ENCODE measurements around the gene CALML5.

Gene CALML5

DNA sequence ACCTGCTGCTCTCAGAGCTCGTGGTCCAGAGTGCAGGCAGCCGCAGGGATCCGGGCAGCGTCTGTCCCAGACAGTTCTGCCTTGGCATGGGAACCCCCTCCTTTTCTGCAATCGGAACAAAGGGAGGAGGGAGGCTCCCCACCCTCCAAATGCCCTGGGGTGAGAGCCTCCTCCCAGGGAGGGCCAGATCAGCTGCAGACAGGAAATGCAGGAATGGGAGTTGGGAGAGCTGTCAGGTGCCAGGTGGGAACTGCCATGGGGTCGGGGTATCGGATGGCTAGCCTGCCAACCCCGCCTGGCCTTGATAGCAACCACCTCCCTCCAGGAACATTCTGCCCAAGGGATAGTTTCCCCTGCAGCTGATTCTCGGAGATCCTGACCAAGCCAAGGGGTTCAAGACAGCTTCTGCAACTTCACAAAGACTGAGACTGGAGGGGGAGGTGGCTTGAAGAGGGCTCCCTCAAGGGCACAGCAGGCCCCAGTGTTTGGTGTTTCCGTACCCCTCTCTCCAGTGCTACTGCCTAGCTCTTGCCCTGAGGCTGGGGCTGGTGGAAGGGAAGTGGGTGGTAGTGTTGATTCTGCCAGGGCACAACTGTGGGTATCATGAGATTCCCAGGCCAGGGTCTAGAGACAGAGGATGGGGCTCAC is at the start of gene CALML5:
CALML5 (minus strand) TSS at position 78 of the 648 bp plus-strand sequence. CDS start 132 bp downstream, outside the sequence.
- no peak for DNase-seq

DNA sequence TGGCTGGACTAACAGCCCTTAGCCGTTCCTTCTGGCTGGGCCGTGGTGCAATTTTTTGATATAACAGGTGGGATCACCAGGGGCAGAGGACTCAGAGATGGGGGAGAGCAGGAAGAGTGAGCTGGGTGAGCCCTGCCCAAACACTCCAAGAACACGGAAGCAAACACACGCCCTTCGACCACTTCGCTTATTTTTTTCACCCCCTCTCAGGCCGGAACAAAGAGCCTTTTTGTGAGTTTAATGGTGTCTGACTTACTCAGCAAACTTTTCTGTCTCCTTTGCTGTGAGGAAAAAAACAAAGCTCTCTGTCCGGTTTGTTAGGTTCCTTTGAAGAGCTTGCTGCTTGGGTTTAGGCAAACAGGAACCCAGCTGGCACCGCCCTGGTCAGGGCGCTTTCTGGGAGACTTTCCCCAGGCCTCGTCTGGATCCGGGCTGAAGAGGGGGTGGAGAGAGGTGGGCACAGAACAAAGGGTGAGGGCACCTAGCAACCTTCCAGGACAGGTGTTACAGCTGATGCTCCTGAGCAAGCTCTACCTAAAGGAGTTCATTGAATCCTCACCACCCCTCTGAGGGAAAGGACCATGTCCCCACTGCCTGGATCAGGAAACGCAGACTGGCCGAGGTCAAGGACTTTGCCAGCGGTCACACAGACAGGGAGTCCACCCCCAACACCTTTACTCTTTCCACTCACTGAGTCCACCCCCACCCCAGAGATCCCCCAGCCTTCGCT is 48.7 kb upstream of the CALML5 start:
- DNase-seq = no peak

DNA sequence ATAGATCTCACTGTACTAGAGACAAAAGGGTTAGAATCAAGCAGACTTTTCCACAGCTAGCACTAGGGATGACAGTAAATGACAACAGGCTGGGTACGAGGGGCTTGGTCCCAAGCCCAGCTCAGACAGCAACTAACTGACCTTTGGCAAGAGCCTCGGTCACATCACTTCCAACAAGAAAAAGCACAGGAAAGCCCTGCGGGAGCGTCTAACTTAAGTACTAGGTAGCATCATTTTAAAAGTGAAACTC is 48.2 kb upstream of the CALML5 start:
- DNase-seq = no peak

- DNase-seq = no peak
Measured at GRCh38 chr10:5546891-5547680, 47.7 kb upstream of the CALML5 start.

GRCh38 chr10:5545778-5546710 is 46.7 kb upstream of the CALML5 start:
- no peak for DNase-seq

DNA sequence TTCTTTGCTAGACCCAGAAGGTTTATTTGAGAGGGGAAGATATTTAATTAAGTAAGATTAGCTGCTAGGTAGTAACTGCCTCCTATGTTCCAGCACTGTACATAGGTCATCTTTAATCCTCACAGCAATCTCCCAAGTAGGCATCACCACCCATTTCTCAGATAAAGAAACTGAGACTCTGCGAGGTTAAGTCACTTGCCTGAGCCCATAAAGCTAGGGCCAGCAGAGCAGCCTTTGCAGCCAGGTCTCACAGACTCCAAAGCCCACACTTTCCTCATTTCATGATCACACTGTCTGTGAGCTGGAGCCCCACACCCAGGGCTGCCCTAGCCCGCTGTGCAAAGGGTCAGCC is 46.0 kb upstream of the CALML5 start:
- no peak for DNase-seq

- no peak for DNase-seq
Measured at GRCh38 chr10:5545011-5545410, 45.6 kb upstream of the CALML5 start.

DNA sequence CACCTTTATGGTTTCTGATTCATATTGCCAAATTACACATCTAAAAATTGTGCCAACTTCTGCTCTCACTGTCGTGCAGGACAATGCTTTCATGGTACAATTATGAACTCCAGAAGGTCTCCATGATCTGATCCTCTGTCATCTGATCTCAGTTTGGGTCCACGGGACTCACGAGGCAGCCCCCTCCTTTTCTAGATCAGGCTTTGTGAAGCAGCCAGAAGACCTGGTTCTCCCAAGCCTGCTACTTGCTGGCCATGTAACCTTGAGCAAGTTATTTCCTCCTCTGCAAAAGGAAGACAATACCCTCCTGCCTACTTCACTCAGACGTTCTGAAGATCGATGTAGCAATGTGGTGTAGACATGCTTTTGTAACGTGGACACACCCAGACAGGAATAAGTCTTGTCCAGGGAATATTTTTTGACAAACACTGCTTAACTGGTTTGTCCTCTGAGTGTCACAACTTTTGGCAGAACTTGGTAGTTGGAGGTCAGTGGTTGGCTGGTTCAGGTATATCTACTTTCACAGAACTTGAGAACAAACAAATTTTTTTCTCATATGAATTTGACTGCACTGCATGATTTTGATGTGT is 44.9 kb upstream of the CALML5 start:
- DNase-seq = no peak

GRCh38 chr10:5543623-5544022 is 44.3 kb upstream of the CALML5 start:
- no peak for DNase-seq

DNA sequence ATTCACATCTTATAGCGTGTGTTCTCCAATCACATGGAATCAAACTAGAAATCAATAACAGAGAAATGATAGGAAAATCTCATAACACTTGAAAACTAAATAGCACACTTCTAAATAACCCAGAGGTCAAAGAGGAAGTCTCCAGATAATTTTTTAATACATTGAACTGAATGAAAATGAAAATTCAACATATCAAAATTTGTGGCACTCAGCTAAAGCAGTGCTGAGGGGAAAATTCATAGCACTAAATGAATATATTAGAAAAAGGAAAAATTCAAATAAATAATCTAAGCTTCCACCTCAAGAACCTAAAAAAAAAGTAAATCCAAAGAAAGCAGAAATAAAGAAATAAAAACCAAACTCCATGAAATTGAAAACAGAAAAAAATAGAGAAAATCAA is 42.7 kb upstream of the CALML5 start:
- DNase-seq = no peak

DNA sequence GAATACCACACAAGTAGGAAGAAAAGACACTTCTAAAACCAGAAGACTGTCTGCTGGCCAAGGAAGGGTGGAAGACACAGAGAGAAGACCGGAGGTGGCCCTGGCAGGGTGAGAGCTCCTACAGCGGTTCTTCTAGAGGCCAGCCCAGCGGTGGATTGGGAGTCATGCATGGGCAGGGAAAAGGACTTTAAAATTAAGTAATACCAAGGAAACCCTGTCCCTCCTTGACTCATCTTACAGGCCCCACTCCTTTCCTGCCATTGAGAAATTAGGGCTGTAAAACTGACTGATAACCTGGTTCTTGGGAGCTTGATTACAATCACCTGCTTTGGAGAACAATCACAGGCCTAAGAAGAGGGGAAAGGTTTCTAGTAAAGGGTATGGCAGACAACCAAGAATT is 41.5 kb upstream of the CALML5 start:
- DNase-seq = no peak

DNA sequence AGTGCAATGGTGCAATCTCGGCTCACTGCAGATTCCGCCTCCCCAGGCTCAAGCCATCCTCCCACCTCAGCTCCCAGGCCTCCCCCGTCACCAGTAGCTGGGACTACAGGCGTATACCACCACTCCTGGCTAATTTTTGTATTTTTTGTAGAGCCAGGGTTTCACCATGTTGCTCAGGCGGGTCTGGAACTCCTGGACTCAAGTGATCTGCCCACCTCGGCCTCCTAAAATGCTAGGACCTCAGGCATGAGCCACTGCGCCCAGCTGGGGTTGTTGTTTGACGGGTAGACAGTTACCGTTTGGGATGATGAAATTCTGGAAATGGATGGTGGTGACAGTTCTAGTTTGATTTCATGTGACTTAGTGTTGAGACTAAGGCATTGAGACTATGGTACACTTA is 40.7 kb upstream of the CALML5 start:
- no peak for DNase-seq

DNA sequence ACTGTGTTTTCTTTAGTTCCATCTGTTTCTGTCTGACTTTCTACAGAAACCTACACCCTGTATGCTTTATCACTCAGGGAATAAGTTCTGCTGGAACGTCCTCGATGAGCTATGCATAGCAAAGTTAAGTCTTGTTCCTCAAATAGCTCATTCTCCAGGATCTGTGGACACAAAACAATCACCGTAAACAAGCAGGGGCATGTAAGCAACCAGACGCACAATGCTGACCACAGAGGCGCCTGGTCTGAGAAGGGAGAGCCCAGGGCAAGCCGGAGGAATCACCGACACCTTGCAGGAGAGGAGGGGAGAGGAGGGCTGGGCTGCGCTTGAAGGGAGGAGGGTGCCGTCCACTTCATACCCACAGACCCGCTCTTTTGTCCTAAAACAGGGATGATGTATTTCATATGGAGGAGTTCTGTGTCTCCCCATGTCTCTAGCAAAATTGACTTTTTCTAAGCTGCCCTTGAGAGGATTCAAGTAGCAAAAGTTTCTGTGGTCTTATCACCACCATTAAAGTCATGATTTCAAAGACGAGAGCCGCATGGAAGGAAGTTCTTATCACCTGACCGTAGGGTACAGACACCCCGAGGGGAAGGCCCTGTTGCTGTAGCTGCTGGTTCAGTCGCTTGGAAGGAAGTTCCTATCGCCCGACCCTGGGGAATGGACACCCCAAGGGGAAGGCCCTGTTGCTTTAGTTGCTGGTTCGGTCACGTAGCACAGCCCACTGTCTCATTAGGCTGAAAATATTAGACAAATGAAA is 39.7 kb upstream of the CALML5 start:
- DNase-seq = no peak

DNA sequence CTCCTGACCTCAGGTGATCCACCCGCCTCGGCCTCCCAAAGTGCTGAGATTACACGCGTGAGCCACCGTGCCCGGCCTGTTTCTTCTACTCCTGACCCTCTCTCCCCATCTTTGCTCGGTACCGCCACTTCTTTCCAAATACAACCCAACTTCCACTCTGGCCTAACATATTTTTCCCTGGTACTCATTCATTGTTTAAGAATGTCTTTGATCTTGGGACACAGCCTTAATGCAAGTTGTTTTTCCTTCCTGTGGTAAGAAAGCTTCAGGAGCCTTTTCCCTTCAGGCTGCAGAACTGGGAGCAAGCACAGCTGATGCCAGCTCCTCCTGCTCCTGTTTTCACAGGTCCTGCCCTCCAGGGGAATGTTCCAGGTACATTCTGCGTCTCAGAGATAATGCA is 39.1 kb upstream of the CALML5 start:
- DNase-seq = no peak

DNA sequence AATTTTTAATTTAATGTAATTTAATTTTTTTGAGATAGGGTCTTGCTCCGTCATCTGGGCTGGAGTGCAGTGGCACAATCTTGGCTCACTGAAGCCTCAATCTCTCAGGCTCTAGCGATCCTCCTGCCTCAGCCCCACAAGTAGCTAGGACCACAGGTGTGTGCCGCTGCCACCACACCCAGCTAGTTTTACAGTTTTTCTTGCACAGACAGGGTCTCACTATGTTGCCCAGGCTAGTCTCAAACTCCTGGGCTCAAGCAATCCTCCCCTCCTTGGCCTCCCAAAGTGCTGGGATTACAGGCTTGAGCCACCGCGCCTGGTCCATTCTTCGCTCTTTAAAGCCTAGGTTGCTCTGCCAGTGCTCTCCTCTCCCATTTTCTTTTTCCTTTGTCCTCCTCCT is 38.3 kb upstream of the CALML5 start:
- no peak for DNase-seq

DNA sequence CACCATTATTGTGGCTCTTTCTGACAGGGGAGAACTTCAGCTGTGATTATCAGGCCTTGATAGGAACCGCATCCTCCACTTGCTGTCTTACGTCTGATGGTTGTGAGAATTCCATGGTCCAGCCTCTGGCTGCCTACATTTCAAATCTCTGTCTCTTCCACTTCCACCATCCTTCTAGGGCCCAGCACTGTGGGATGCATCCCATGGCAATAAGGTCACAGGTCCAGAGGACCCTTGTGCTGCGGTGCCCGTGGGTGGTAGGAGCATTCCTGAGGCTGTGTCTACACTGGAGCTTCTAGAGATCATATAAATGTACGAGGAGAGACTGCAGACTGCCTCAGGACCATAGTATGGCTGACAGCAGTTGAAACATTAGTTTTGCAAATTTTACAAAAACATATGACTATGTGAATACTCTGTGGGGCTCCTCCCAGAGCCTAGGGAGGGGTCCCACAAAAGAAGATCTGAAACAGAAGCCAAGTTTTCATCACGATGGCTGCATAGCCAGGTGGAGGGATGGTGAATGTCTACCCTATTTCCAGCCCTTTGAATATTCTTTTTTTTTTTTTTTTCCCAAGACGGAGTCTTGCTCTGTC is 37.2 kb upstream of the CALML5 start:
- no peak for DNase-seq

DNA sequence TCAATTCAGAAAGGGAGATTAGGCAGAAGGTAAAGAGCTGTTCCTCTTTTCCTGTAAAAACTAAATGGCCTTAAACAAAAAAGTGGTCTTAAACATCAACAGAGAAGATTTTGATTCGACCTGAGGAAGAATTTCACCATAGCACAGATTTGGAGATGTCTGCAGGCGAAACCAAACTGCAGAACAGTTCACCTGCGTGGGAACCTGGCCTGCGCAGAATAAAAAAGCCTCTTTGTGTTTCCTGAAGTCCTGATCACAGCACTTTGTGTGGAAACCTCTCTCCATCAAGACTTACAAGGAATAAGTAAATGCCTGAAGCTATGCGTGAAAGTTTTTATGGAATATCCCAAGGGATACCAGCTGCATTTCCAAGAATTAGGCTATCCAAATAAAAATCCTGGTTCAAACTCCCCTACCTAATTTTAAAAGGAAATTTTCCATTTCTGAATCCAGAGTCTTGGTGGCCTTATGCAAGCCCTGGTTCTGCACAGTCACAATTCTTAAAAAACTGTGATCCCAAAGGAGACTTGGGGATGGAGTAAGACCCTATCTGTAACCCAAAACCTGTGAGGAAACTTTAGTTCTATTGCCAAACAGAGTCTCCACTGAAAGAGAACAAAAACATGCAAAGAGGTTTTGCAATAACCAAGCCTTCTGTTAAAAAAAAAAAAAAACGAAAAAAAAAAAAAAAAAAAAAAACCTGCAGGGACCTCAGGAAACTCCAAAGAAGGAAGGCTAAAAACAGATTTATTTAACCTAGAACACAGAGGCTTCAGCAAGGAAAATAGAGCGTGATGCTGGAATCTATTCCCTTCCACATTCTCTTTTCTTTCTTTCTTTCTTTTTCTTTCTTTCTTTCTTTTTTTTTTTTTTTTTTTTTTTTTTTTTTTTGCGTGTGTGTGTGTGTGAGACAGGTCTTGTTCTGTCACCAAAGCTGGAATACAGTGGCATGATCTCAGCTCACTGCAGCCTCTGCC is 35.8 kb upstream of the CALML5 start:
- no peak for DNase-seq

DNA sequence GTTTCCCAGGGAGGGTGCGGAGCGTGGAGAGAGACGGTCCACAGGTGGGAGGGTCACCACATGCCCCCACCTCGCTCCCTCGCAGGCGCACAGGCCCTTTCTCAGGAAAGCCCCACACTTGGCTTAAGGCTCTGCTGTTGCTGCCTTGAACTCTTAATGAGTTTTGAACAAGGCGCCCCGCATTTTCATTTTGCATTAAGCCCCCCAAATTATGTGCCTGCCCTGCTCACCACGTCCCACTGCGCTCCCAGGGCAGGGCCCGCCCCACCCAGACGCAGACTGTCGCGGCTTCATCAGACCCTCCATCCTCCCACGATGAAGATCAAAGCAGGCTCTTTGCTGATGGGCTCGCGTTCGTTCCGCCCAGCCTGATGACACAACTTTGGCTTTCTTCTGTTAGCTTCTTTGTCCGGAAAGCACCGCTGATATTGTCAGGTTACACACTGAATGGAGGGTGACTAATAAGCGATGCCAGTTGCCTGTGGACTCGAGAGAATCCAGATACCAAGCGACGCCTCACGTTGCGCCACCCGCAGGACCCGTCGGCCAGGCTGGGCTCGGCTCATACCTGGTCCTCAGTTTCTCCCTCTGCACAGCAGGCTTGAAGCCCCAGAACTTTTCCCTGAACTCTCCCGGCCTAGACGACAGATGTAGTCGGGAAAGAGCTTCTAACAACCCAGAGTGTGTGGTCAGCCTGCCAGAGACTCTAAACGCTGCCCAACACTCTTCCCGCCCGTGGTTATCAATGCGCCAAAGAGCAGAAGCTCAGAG is 34.9 kb upstream of the CALML5 start:
- no peak for DNase-seq

- no peak for DNase-seq
Measured at GRCh38 chr10:5533098-5533731, 33.8 kb upstream of the CALML5 start.
